ENCODE data around the gene ZBTB42. TPM values are rescaled to one million over a fixed set of nuclear protein-coding genes. Genes with fewer than 3 reads are reported as not detected.
"Not testable (repeated sequence)": the region's sequence is repeated elsewhere in the genome, so short reads cannot be mapped to it uniquely, and the experiment has no call there.

Gene ZBTB42
- total RNA-seq, 1 experiment from 2014 or later: 12.1 TPM

- DNase-seq (ENCODE audit: low spot score): no peak
Observed at GRCh38 chr14:104806625-104807465, 5.9 kb downstream of the ZBTB42 start.

GRCh38 chr14:104808456-104808855, 7.6 kb downstream of the ZBTB42 start:
- DNase-seq (ENCODE audit: low spot score): no peak

DNA sequence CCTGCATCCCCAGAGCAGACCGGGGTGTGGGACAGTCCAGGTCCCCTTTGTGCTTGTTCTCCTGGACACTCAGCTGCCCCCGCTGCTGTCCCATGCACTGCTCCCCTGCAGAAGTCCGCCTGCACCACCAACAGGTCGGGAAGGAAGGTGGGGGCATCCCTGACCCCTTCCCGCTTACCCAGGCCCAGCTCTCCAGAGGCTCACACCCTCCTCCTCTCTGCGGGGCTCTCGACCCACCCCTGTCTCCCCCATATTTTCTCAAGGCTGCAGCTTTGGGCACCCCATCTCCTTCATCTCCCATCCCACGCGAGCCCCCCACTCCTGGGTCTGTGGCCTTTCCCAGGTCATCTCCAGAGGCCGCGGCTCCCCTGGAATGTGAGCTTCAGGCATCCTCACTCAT, 9.4 kb downstream of the ZBTB42 start:
- DNase-seq (ENCODE audit: low spot score): no peak

- DNase-seq (ENCODE audit: low spot score): no peak
Observed at GRCh38 chr14:104813286-104813685, 12.4 kb downstream of the ZBTB42 start.

DNA sequence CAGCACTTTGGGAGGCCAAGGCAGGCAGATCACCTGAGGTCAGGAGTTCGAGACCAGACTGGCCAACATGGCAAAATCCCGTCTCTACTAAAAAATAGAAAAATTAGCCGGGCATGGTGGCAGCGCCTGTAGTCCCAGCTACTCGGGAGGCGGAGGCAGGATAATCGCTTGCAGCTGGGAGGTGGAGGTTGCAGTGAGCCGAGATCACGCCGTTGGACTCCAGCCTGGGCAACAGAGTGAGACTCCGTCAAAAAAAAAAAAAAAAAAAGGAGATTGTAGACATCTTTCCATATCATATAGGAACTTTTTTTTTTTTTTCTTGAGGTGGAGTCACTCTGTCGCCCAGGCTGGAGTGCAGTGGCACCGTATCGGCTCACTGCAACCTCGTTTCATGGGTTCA, 13.8 kb downstream of the ZBTB42 start:
- not testable (repeated sequence) for DNase-seq (ENCODE audit: low spot score)

- no peak for DNase-seq (ENCODE audit: low spot score)
Observed at GRCh38 chr14:104816616-104816884, 15.6 kb downstream of the ZBTB42 start.

- no peak for DNase-seq (ENCODE audit: low spot score)
Observed at GRCh38 chr14:104817930-104818713, 17.2 kb downstream of the ZBTB42 start.

DNA sequence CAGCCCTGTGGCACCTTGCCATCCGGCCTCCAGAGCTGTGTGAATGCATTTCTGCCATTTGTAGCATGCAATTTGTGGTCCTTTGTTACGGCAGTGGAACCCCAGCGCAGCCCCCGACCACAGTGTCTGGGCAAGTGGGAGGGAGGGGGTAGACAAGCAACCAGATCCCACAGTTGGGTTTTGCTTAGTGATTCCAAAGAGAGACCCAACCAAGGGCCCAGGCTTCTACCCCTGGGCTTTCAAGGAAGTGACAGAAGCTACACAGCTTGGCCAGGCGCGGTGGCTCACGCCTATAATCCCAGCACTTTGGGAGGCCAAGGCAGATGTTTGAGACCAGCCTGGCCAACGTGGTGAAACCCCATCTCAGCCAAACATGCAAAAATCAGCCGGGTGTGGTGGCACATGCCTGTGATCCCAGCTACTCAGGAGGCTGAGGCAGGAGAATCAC, 17.8 kb downstream of the ZBTB42 start:
- no peak for DNase-seq (ENCODE audit: low spot score)

DNA sequence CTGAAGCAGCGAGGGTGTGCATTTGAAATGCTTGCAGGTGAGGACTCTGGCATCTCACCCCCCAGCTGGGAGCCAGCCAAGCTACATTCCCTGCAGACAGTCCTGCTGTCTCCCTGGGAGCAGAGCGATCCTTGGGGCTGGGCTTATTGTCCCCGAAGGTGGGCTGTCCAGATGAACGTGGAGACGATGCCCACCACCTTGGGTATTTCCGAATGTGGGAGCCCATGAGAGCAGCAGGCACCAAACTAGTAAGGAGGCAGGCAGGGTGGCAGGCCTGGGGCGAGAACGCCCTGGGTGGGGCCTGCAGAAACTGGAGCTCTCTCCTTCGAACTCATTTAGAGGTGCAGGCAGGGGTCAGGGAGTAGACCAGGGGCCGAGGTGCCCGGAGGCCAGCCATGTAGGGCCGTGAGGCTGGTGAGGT, 18.5 kb downstream of the ZBTB42 start:
- no peak for DNase-seq (ENCODE audit: low spot score)

- DNase-seq (ENCODE audit: low spot score): peak; percentile 70
Observed at GRCh38 chr14:104820669-104821228, 19.8 kb downstream of the ZBTB42 start.

GRCh38 chr14:104821229-104821945, 20.5 kb downstream of the ZBTB42 start:
- DNase-seq (ENCODE audit: low spot score): no peak

- DNase-seq (ENCODE audit: low spot score): no peak
Observed at GRCh38 chr14:104821971-104822608, 21.2 kb downstream of the ZBTB42 start.

GRCh38 chr14:104822821-104823615, 22.1 kb downstream of the ZBTB42 start:
- DNase-seq (ENCODE audit: low spot score): no peak

- no peak for DNase-seq (ENCODE audit: low spot score)
Observed at GRCh38 chr14:104824353-104824997, 23.6 kb downstream of the ZBTB42 start.

GRCh38 chr14:104826189-104826860, 25.4 kb downstream of the ZBTB42 start:
- DNase-seq (ENCODE audit: low spot score): peak; percentile 80

- no peak for DNase-seq (ENCODE audit: low spot score)
Observed at GRCh38 chr14:104826861-104827176, 25.9 kb downstream of the ZBTB42 start.

DNA sequence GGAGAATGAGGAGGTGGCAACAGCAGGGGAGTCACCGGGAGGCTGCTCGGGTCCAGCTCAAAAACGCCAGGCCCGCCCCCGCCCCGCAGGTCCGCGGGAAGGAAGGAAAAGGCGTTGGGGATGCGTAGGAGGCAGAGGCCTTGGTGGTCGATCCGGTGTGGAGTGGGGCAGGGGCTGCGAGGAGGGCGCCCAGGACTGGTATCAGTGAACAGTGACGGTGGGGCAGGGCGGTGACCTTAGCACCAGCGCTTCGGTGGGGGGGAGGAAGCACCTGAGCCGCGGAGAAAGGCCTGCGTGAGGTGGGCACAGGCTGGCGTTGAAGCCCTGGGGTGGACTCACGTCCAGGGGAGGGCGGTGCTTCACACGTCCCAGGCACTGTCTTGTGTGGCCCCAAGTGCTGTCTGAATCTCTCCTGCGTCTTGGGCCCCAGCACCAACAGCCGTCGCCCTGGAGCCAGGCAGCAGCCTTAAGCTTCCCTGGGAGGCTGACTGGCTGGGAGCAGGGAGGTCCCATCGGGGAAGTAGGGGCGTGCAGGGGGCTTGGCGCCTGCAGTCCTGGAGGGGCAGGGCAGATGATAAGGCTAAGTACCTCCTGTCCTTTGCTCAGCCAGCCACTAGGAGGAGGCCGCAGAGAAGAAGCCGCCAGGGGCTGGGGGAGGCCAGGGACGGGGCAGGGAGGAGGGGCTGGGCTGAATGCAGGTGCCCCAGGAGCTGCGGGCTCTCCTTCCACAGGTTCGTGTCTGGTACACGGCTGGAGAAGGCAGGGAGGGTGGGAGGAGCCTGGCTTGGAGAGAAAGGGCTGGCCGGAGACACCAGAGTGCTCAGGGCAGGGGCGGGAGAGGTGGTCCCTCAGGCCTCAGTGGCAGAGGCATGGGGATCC, 26.5 kb downstream of the ZBTB42 start:
- DNase-seq (ENCODE audit: low spot score): no peak

GRCh38 chr14:104830781-104831180, 29.9 kb downstream of the ZBTB42 start:
- no peak for DNase-seq (ENCODE audit: low spot score)
